Left renal pelvis (tissue), 4 donors: ENCODE data around the gene TNFRSF4. TPM values are rescaled to one million over a fixed set of nuclear protein-coding genes. Genes with fewer than 3 reads are reported as not detected.
"Not testable (repeated sequence)": the region's sequence is repeated elsewhere in the genome, so short reads cannot be mapped to it uniquely, and the experiment has no call there.

ENCODE experiments used
- DNase-seq, 4 donors: peaks; one replicate each; pipeline ENCODE4 v3.0.0-alpha.2; 2013; ENCODE audit warnings: low read depth in 4 of 4, low spot score in 3 of 4
- polyA plus RNA-seq, 4 donors: library from polyadenylated mRNA; unstranded; fragments of 120-200 nt; gene quantifications; one replicate each; pipeline ENCODE4 v1.2.1, GENCODE V29; 2013; ENCODE audit not compliant: insufficient read length in 4 of 4

TNFRSF4 gene
- polyA plus RNA-seq: 1 to 10 TPM; 1.5 to 2.7 (median 1.8) TPM

GRCh38 chr1:1213345-1214265 is at the start of gene TNFRSF4:
TSS of gene TNFRSF4 (minus strand) at chr1:1214153. CDS start at chr1:1214127, 26 bp downstream.
- DNase-seq: no peak

GRCh38 chr1:1262758-1263157 is 48.8 kb upstream of the TNFRSF4 start:
- no peak for DNase-seq

- no peak for DNase-seq
Measured at GRCh38 chr1:1262071-1262470, 48.1 kb upstream of the TNFRSF4 start.

- no peak for DNase-seq
Measured at GRCh38 chr1:1260843-1261560, 47.0 kb upstream of the TNFRSF4 start.

- DNase-seq: no peak
Measured at GRCh38 chr1:1259951-1260600, 46.1 kb upstream of the TNFRSF4 start.

GRCh38 chr1:1259540-1259939 is 45.6 kb upstream of the TNFRSF4 start:
- DNase-seq: no peak

- DNase-seq: no peak
Measured at GRCh38 chr1:1259119-1259488, 45.2 kb upstream of the TNFRSF4 start.

- DNase-seq: no peak
Measured at GRCh38 chr1:1256956-1257871, 43.3 kb upstream of the TNFRSF4 start.

GRCh38 chr1:1255611-1256010 is 41.7 kb upstream of the TNFRSF4 start:
- DNase-seq: no peak

GRCh38 chr1:1255078-1255477 is 41.1 kb upstream of the TNFRSF4 start:
- DNase-seq: no peak

GRCh38 chr1:1254667-1254998 is 40.7 kb upstream of the TNFRSF4 start:
- DNase-seq: no peak

- no peak for DNase-seq
Measured at GRCh38 chr1:1253972-1254666, 40.2 kb upstream of the TNFRSF4 start.

- DNase-seq: no peak
Measured at GRCh38 chr1:1253314-1253713, 39.4 kb upstream of the TNFRSF4 start.

- DNase-seq: no peak
Measured at GRCh38 chr1:1250786-1251284, 36.9 kb upstream of the TNFRSF4 start.

- DNase-seq: not testable (repeated sequence)
Measured at GRCh38 chr1:1248009-1248913, 34.3 kb upstream of the TNFRSF4 start.

GRCh38 chr1:1247341-1247913 is 33.5 kb upstream of the TNFRSF4 start:
- DNase-seq: no peak

GRCh38 chr1:1246577-1247340 is 32.8 kb upstream of the TNFRSF4 start, which contains the start of gene C1QTNF12:
TSS of gene C1QTNF12 (minus strand) at chr1:1246722. CDS start at chr1:1246690, 32 bp downstream.
- no peak for DNase-seq
